DND-41 (cell line): ENCODE results near the gene ELF1.

Experiments used
- ATAC-seq: fragments of 200-7000 bp; cut with Tn5 transposase; 3 replicates; pipeline ENCODE4 v1.9.1; 2021; ENCODE audit warnings: low read depth; ENCODE audit not compliant: insufficient read depth
- DNase-seq: peaks from one replicate; pipeline ENCODE4 v3.0.0-alpha.2; 2020
- H2AFZ ChIP-seq: 2 replicates; pipeline ENCODE4 v1.6.0; 2012; ENCODE audit warnings: low read depth, low read length
- H3K27ac ChIP-seq: 2 replicates; pipeline ENCODE4 v1.5.1; 2012; ENCODE audit warnings: low read length, inconsistent platforms
- H3K27me3 ChIP-seq: fragments of 200-600 bp; sonication (generic); 2 replicates; pipeline ENCODE4 v1.6.0; 2012; ENCODE audit warnings: low read length, mild to moderate bottlenecking, inconsistent platforms; ENCODE audit not compliant: insufficient read depth, poor library complexity
- H3K36me3 ChIP-seq: 2 replicates; pipeline ENCODE4 v1.5.1; 2012; ENCODE audit warnings: low read length, inconsistent platforms; ENCODE audit not compliant: insufficient read depth
- H3K4me1 ChIP-seq: 2 replicates; pipeline ENCODE4 v1.5.1; 2012; ENCODE audit warnings: mild to moderate bottlenecking, low read length; ENCODE audit not compliant: insufficient read depth
- H3K4me2 ChIP-seq: 2 replicates; pipeline ENCODE4 v1.6.0; 2012; ENCODE audit warnings: mild to moderate bottlenecking, moderate library complexity, low read length, inconsistent platforms; ENCODE audit not compliant: insufficient read depth
- H3K4me3 ChIP-seq, 2 experiments: fragments of 200-600 bp in 1 of 2; shearing (Covaris generic) in 1 of 2; 2 replicates each; pipeline ENCODE4 v1.5.1; 2012 to 2016; ENCODE audit warnings: inconsistent platforms in 2 of 2, low read length in 2 of 2, mild to moderate bottlenecking in 2 of 2, low read depth in 1 of 2, moderate library complexity in 1 of 2
- H3K79me2 ChIP-seq: 2 replicates; pipeline ENCODE4 v1.6.0; 2012; ENCODE audit warnings: low read length, inconsistent platforms; ENCODE audit not compliant: insufficient read depth
- H3K9ac ChIP-seq: 2 replicates; pipeline ENCODE4 v1.6.0; 2012; ENCODE audit warnings: low read depth, mild to moderate bottlenecking, inconsistent platforms, low read length, moderate library complexity
- H3K9me3 ChIP-seq: 2 replicates; pipeline ENCODE4 v1.5.1; 2012; ENCODE audit warnings: low read length, moderate library complexity, mild to moderate bottlenecking, inconsistent platforms; ENCODE audit not compliant: insufficient read depth, severe bottlenecking
- H4K20me1 ChIP-seq: 2 replicates; pipeline ENCODE4 v1.6.0; 2012; ENCODE audit warnings: low read length; ENCODE audit not compliant: insufficient read depth
- EZH2 ChIP-seq: IDR thresholded peaks from 3 replicates; pipeline ENCODE4 v1.6.1; 2012; ENCODE audit warnings: borderline replicate concordance, low read depth, mild to moderate bottlenecking, moderate library complexity, low read length, inconsistent platforms; ENCODE audit not compliant: severe bottlenecking
- TF ChIP-seq, protein P1 (sequence below): IDR thresholded peaks from 2 replicates; pipeline ENCODE4 v1.5.1; 2012; ENCODE audit warnings: borderline replicate concordance, low read length, moderate library complexity, mild to moderate bottlenecking; ENCODE audit not compliant: poor library complexity, severe bottlenecking; ENCODE audit errors: extremely low read depth

ELF1 gene

GRCh38 chr13:41007744-41008128 is 11.4 kb downstream of the ELF1 start:
- peak overlapping the region; percentile 86 for H3K27ac ChIP-seq
- TF ChIP-seq, protein P1, sequence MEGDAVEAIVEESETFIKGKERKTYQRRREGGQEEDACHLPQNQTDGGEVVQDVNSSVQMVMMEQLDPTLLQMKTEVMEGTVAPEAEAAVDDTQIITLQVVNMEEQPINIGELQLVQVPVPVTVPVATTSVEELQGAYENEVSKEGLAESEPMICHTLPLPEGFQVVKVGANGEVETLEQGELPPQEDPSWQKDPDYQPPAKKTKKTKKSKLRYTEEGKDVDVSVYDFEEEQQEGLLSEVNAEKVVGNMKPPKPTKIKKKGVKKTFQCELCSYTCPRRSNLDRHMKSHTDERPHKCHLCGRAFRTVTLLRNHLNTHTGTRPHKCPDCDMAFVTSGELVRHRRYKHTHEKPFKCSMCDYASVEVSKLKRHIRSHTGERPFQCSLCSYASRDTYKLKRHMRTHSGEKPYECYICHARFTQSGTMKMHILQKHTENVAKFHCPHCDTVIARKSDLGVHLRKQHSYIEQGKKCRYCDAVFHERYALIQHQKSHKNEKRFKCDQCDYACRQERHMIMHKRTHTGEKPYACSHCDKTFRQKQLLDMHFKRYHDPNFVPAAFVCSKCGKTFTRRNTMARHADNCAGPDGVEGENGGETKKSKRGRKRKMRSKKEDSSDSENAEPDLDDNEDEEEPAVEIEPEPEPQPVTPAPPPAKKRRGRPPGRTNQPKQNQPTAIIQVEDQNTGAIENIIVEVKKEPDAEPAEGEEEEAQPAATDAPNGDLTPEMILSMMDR: no peak
- no peak for TF ChIP-seq EZH2
- H2AFZ ChIP-seq: no peak overlapping the region
- H4K20me1 ChIP-seq: no peaks in the 10 kb centered on the region
- H3K36me3 ChIP-seq: peaks cover 11% of the 10 kb centered on the region
- peak overlapping the region; percentile 66 for H3K4me2 ChIP-seq
- no peaks in the 10 kb centered on the region for H3K9me3 ChIP-seq
- H3K27me3 ChIP-seq: no peaks in the 10 kb centered on the region
- peak overlapping the region; percentile 45 for H3K9ac ChIP-seq
- peak overlapping the region in 1 of 2 experiments; percentile 47; a peak in 2 of 4 replicates for H3K4me3 ChIP-seq
- ATAC-seq: peak; percentile 13; the same call in 1 of the 3 replicates
- peaks cover 92% of the 10 kb centered on the region for H3K4me1 ChIP-seq
- peaks cover 91% of the 10 kb centered on the region for H3K79me2 ChIP-seq
- DNase-seq: peak; percentile 36

GRCh38 chr13:41006978-41007743 is 12.0 kb downstream of the ELF1 start:
- TF ChIP-seq, protein P1: peak; percentile 5
- TF ChIP-seq EZH2: no peak
- ATAC-seq: peak; percentile 46
- Histone ChIP-seq H3K4me1 (peaks cover 93% of the 10 kb centered on the region), H3K4me2 (peak overlapping the region; percentile 66), H3K36me3 (peaks cover 10% of the 10 kb centered on the region), H3K79me2 (peaks cover 91% of the 10 kb centered on the region), H3K27ac (peak overlapping the region; percentile 86), H3K27me3 (no peaks in the 10 kb centered on the region), H3K4me3 (peak overlapping the region in 1 of 2 experiments; percentile 47; a peak in 2 of 4 replicates), H3K9ac (peak overlapping the region; percentile 45), H4K20me1 (no peaks in the 10 kb centered on the region), H3K9me3 (no peaks in the 10 kb centered on the region), H2AFZ (no peak overlapping the region)
- DNase-seq: peak; percentile 46

DNA sequence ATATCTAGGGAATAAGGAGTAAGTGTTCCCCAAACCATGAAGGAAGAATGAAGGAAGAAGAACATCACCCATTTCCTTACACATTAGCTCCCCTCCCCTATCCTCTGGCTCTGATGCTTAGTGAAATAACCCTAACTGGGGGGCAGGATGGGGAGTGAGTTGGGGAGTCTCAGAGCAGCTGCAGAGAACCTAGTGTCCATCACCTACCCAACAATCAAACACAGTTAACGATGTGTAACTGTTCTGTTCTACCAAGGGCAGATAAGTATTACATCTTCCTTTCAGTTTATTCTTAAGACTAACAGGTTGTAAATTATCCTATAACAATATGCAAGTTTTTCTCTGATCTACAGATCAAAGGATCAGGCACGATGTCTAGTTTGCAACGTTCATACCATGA is 12.8 kb downstream of the ELF1 start:
- peaks cover 93% of the 10 kb centered on the region for H3K4me1 ChIP-seq
- H3K36me3 ChIP-seq: peaks cover 9% of the 10 kb centered on the region
- H2AFZ ChIP-seq: no peak overlapping the region
- peak overlapping the region; percentile 86 for H3K27ac ChIP-seq
- H3K79me2 ChIP-seq: peaks cover 91% of the 10 kb centered on the region
- peak overlapping the region in 1 of 2 experiments; percentile 34; a peak in 2 of 4 replicates for H3K4me3 ChIP-seq
- H4K20me1 ChIP-seq: no peaks in the 10 kb centered on the region
- TF ChIP-seq, protein P1: no peak
- no peak for TF ChIP-seq EZH2
- H3K27me3 ChIP-seq: no peaks in the 10 kb centered on the region
- H3K9me3 ChIP-seq: no peaks in the 10 kb centered on the region
- DNase-seq: peak; percentile 59
- peak overlapping the region; percentile 45 for H3K9ac ChIP-seq
- H3K4me2 ChIP-seq: peak overlapping the region; percentile 66
- ATAC-seq: peak; percentile 37
